HG03575 (cell line): ENCODE measurements around the gene B4GALT1.

Source experiments
- ATAC-seq: cut with Tn5 transposase; IDR thresholded peaks from one replicate; pipeline ENCODE4 v1.9.1; 2021; ENCODE audit not compliant: unreplicated experiment, insufficient number of reproducible peaks, low FRiP score; ENCODE audit errors: extremely low read depth

The B4GALT1 gene

DNA sequence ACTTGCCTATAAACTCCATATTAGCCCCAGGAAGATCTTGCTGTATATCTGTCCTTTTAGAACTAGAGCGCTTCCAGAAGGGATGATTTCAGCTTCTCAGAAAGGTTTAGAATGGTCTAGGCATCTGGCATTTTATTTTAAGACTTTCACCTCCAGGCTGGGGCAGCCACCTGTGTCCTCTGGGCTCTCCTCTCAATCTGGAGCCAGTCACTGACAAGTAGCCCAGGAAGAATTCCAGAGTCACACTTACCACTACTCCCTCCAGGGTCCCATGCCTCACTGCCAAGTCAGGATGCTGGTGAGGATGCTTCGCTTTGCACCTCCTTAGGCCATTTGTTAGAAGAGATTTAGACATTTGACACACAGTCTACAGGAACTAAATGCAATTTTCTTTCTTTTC, 20.8 kb downstream of the B4GALT1 start:
- ATAC-seq: no peak

DNA sequence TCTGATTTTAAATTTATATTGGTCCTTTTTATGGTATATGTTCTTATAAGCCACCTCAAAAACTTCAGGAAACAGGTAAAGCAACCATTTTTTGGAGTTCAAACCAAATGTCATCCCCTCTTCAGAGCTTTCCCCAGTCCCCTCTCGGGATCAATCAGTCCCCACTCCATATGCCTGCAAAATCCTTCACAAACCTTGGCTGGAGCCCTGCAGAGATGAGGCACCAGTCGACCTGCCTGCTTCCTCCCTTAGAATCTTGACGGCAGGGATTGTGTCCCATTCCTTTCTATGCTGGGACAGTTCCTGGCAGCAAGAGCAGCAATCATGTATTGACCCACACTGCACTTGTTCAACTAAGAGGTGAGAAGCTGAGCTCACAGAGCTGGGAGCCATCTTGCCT, 22.6 kb downstream of the B4GALT1 start:
- ATAC-seq: no peak

DNA sequence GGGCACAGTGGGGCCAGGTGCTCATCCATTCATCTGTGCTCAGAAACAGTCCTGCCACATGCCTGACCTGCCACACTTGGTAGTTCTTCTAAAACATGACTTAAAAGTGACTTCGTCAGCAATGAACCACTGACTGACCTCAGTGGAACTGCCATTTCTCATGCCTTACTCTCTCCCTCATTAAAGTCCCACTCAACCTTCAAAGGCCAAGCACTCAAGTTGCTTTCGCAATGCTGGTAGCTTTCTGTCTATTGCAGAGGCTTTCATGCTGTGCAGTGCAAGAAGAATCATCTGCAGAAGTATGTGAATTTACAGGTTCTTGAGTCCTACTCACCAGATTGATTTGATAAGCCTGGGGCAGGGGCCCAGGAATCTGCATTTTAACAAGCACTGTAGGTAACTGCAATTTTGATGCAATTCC, 23.9 kb downstream of the B4GALT1 start:
- no peak for ATAC-seq

DNA sequence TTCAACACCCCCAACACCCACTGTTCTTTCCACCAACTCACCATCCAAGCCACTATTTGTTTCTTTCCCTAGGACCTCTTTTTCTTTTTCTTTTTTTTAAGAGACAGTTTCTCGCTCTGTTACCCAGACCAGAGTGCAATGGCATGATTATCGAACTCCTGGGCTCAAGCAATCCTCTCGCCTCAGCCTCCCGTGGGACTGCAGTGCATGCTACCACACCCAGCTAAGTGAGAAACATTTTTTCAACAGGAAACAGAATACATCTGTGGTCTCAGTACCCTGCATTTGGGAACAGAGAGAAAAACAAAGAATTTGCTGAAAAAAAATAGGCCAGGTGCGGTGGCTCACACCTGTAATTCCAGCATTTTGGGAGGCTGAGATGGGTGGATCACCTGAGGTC, 24.6 kb downstream of the B4GALT1 start:
- no peak for ATAC-seq

DNA sequence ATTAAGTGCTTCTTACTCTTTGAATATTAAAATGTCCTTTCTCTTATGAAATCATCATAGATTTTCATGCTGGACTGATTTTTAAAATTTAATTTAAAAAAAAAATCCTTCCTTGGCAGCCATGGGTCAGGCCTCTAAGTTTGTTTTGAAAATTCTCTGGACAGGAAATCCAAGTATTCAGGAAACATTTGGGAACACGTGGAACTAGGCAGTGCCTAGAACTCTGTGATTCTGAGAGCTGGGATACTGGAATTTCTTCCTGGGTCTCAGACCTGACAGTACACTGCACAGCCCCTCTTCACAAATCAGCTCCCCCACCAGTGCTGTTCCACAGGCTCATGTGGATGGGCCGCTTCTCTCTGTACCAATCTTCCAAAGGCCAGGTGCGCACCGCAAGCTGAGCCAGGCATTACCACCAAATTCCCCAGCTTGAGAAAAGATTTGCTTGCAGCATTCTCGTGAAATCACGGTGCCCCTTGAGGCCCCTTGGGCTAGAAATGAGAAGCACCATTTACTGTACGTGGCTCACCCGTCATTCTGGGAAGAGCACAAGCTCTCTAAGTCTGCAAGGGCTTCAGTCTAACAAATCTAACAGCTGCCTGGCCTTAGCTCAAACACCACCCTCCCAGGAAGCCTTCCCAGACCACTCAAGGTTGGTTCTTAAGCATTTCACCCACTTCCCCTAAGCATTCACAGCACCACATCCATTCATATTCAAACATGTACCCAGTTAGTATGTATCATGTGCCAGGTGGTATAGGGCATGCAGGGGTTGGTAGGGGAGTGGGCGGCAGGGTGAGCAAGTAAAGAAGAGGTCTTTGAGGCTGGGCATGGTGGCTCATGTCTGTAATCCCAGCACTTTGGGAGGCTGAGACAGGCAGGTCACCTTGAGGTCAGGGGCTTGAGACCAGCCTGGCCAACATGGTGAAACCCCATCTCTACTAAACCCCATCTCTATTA, 26.5 kb downstream of the B4GALT1 start:
- ATAC-seq: no peak

DNA sequence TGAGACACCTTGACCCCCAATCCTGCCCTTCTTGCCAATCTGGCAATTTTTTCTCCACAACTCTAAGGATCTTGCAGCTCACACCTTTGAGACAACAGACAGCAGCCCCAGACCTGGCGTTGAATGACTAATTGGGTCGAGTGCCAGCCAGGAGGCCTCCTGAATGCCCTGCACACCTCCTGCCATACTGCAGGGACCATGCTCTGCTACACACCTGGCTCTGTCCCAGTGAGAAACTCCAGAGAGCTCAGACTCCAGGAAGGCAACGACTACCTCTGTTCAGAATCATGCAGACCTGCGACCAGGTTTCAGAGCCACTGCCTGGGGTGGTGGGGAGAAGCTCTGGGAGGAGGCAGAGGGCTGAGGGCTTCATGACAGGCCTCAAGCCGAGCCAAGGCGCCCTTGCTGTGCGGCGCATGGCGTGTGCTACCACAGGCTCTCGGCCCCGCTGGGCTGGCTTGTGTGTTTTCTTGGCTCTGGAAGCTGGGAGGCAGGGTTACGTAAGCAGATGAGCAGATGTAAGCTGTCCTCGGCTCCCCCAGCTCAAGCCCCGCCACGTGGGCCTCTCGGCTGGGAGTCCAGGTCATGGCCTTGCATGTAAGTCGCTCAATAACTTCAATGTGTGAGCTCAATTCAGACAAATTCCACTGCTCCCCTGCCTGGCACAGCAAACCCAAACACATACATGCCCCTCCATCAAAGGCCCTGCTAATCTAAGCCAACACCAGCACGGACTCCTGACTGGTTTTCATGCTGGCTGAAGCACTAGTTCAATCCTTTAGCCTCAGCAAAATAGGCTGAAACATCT, 27.5 kb downstream of the B4GALT1 start:
- no peak for ATAC-seq

DNA sequence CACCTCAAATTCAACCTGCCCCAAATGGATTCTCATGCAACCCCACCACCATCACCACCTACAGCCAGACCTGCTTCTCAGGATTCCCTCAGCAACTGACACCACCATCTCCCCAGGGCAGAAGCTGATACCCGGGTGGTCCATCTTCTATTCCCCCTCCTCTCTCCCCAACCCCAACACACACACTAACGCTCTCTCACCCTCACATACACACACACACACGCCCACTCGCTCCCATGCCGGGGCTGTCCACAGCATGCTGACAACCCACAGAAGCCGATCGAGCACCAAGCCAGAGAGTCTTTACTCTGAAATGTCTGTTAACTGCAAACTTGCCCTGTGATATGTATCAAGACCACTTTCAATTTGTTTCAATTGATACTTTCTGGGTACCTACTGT, 28.4 kb downstream of the B4GALT1 start:
- no peak for ATAC-seq

DNA sequence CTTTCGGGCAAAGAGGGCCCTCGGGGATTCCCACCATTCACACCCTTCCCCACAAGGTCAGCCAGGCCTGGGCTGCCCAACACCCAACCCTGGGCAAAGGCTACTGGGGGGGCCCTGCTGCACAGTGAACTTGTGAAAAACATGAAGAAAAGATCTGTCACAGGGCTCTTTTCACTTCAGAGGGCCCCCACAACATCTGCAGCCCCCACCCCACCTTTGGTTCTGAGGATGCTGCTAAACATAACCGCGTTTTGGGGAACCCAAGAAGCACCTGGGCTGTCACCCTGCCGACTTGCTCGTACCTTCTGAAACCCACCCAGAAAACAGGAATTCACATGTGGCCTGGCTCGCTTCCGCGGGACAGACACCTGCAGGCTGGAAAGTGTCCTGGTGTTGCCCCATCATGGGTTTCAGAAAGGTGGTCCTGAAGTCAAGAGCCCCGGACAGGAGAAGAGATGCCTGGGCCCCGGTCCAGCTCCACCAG, 29.3 kb downstream of the B4GALT1 start:
- ATAC-seq: no peak

DNA sequence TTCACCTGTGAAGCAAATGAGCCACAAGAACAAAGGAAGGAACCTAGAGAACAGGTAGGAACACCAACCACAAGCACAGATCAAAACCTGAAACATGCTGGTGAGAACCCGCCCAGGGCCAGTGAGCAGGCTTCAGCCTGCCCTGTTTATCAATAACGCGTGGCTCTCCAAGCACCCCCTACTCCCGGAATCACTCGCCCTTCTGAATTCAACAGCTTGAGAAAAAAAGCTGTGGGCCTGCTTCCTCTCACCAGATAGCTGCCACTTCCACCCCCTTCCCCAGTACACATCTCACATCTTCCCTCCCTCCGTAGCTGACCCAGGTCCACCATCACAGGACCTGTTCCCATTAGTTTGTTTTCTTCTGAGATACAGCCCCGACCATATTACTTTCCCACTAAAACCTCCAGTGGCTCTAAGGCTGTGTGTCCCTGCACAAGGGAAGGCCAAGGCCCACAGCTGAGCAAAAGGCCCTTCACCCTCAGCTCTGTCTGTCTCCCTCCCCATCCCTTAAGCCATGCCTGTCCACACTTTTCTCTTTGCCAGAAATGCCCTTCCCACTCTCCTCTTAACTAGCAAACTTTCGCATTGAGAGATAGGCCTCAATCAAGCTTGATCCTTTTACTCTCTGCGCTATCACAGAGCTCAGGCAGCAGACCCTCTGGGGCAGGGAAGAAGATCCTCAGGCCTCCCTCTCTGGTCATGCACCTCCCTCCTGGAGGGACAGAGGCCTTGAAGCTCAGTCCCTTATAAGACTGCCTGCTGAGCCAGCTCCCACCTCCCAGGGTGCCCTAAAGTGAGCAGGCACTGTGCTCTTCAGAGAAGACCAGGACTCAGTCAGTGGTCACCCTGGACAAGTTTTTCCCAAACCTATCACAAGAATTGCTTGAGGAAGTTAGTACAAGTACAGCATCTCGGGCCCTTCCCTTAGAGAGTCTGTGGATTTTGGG, 30.1 kb downstream of the B4GALT1 start:
- no peak for ATAC-seq

DNA sequence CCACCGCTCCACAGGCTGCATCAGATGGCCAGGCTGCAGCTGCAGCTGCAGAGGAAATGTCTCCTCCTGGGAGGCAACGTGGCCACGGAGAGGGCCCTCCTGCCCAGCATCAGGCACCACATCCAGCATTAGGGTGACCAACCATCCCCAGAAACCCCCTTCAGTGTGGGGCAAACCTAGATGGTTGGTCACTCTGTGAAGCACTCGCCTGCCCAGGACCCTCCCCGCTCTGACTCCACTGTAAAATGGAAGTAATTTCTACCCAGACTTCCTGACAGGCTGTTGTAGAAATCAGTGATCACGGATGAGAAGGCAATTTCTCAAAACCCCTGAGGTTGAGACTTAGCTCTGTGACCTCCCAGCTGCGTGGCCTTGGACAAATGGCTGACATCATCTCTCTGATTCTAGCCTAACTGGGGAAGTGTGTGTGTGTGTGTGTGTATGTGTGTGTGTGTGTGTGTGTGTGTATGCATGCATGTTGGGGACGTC, 31.6 kb downstream of the B4GALT1 start:
- no peak for ATAC-seq

DNA sequence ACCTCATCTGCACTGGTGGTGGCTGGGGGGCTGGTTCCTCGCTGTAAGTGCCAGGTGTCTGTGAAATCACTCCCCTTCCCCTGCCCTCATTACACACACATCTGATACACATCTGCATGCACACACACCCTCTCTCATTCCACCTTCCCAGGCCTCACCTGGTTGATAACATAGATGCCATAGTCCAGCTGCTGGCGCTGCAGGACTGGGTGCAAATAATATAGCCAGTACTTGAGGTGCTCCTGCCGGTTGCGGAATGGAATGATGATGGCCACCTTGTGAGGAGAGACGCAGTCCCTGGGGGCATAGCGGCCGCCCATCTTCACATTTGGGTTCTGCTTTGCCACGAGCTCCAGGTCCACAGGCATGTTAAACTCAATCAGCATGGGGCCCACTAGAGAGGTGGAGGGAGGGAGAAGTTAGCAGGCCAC, 32.1 kb downstream of the B4GALT1 start:
- ATAC-seq: no peak

DNA sequence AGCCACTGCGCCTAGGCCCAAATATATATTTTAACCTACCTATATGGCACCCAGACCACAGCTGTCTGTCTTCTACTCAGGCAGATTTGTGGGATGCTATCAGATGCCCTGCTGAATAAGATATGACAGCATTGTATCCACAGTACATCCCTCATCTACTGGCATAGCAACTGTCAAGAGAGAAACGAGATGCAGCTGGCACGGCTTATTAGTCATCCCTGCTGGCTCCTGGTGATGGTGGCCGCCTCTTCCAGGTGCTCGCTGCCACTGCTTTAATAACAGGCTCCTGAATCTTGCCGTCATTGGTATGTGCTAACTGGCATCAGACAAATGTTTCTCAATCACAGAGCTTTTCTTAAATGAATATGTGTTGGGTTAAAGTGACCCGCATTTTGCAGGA, 34.0 kb downstream of the B4GALT1 start:
- ATAC-seq: no peak

DNA sequence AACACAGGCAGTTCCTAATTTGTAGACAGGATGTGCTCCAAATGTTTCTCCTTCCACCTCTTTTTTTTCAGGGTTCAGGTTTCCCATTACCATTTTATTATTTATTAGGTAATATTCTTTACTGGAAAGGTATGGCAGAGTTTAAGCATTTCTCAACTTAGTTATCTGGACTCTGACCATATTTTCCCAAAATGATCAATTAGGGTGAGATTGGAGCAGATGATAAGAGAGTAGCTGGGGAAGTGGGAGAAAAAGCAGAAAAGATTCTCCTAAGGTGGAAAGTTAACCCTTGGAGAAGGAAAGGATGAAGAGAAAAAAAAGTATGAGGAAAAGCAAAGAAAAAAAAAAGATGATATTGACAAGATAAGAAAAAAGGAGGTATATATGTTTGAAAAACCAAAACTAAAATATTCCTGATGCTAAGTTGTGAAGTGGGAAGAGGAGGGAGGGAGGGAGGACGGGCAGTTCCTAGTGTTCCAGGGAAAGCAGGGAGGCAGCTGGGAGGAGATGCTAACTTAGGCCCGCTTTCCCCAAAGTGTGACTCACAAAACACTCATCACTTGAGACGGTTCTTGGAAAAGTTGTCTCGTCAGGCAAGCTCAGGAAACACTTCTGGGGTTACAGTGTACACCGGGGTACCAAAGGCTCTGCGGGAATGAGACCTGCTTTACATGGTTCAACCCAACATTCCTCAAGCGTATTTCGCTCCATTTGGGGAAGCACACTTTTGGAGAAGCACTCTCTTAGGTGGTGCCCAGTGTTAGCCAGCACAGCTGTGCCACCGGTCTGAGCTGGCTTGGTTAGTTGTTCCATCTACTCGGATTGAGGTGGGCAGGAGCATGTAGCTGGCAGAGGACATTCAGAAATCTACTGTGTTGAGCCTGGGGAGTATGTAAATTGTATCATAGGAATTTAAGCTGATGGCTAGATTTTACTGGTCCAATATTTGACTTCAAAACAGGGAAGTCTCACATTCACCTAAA, 35.1 kb downstream of the B4GALT1 start:
- ATAC-seq: no peak

DNA sequence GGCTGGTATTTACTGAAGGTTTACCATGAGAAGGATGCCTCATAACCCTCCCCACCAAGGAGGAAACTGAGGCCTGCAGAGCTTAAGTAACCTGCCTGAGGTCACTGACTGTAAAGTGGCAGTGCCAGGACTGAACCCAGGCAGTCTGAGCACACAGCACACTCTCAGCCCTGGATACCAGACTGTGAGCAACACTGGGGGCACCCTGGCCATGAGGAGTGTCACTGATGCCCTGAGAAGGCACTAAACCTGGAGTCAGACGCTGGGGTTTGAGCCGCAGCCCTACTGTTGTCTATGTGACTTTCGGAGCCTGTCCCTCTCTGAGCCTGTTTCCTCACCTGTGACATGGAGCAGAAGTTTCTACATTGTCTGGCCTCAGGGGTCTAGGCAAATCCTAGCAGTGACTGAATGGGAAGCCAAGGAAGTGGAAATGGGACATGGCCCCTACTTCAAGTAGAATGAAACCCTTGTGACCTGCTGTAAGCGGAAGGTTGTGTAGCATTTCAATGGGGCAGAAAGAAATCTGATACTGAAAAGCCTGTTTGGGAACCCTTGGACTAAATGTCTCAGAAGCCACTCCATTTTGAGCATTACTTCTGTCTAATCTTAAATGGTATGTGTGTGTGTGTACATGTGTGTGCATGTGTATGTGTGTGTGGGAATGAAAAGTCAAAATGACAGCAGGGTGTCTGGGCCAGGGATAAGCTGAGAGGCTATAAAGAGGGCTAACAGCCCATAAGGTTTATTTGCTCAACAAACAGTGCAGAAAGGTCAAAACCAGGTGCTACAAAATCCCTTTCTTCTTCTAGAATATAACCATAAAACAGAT, 36.0 kb downstream of the B4GALT1 start:
- no peak for ATAC-seq

DNA sequence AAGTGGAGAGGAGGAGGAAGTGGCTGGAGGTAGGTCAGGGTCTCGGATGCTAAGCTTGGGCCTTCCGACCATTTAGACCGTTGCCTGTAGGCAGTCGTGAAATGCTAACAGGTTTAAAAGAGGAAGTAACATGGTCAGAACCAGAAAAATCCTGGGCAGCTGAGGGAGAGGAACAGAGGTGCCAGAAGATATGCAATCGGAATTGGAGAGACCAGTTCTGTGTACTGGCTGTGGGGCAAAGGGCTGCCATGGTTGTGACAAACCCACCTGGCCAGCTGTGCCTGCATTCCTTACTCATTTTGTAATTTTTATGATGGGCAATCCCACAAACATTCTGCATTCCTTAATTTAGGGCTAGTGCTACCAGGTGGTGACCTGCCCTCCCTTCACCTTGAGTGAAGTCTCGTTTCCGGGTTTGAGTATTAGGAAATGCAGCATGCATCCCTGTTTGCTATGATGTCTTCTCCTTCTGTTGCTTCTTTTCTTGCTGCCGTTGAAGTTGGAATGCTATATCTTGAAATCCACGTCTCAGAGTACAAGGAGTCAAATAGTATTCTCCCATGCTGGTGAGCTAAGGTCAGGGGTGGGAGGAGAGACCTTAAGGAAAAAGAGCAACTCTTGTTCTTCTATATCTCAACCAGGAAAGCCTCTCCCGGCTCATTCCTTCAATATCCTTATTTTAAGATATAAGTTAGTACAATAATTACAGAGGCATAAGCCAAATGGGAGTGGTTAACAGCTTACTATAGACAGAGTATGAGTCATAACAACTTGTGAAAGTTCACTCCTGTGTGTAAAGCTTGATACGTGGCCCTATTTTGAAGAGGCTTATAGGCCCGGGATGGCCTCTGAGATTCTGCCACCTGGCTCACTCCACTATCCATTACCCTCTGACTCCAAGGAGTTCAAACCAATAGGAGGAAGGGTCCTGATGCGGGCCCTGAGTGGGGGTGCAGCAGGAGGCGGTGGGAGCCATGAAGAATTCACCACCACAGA, 37.0 kb downstream of the B4GALT1 start:
- ATAC-seq: peak; percentile 66
